IPS-20b (cell line): Measurements from ENCODE around the gene HSD17B2.

Experiments used
- H3K27ac ChIP-seq: one replicate; pipeline ENCODE4 v1.5.1; 2013; ENCODE audit warnings: low read length
- H3K27me3 ChIP-seq: 2 replicates; pipeline ENCODE4 v1.6.1; 2013; ENCODE audit warnings: mild to moderate bottlenecking, low read length, inconsistent platforms; ENCODE audit not compliant: insufficient read depth
- H3K36me3 ChIP-seq: 2 replicates; pipeline ENCODE4 v1.6.1; 2013; ENCODE audit warnings: low read depth, mild to moderate bottlenecking, inconsistent platforms, low read length, moderate library complexity; ENCODE audit not compliant: insufficient read depth
- H3K4me1 ChIP-seq: 2 replicates; pipeline ENCODE4 v1.6.1; 2013; ENCODE audit warnings: mild to moderate bottlenecking, control low read depth, inconsistent platforms, low read length, moderate library complexity; ENCODE audit not compliant: insufficient read depth
- H3K4me3 ChIP-seq: 2 replicates; pipeline ENCODE4 v1.5.1; 2013; ENCODE audit warnings: mild to moderate bottlenecking, low read length, inconsistent platforms
- H3K9ac ChIP-seq: 2 replicates; pipeline ENCODE4 v1.6.1; 2013; ENCODE audit warnings: low read depth, mild to moderate bottlenecking, inconsistent platforms, low read length, moderate library complexity
- H3K9me3 ChIP-seq: 2 replicates; pipeline ENCODE4 v1.6.1; 2013; ENCODE audit warnings: mild to moderate bottlenecking, low read depth, low read length, inconsistent platforms; ENCODE audit not compliant: insufficient read depth

Gene HSD17B2

GRCh38 chr16:82055117-82055516, 20.1 kb downstream of the HSD17B2 start:
- Histone ChIP-seq H3K27me3 (no peaks in the 10 kb centered on the region), H3K4me1 (no peaks in the 10 kb centered on the region), H3K9ac (no peak overlapping the region), H3K9me3 (no peaks in the 10 kb centered on the region), H3K4me3 (no peak overlapping the region), H3K27ac (no peak overlapping the region), H3K36me3 (no peaks in the 10 kb centered on the region)

GRCh38 chr16:82055728-82056549, 20.9 kb downstream of the HSD17B2 start:
- Histone ChIP-seq H3K4me1 (no peaks in the 10 kb centered on the region), H3K27me3 (no peaks in the 10 kb centered on the region), H3K36me3 (no peaks in the 10 kb centered on the region), H3K9ac (no peak overlapping the region), H3K4me3 (no peak overlapping the region), H3K27ac (no peak overlapping the region), H3K9me3 (no peaks in the 10 kb centered on the region)

- Histone ChIP-seq H3K36me3 (no peaks in the 10 kb centered on the region), H3K4me3 (no peak overlapping the region), H3K27me3 (no peaks in the 10 kb centered on the region), H3K9ac (no peak overlapping the region), H3K9me3 (no peaks in the 10 kb centered on the region), H3K27ac (no peak overlapping the region), H3K4me1 (no peaks in the 10 kb centered on the region)
These were observed 21.5 kb downstream of the HSD17B2 start for GRCh38 chr16:82056550-82056896.

GRCh38 chr16:82059161-82059982, 24.3 kb downstream of the HSD17B2 start:
- H3K27me3 ChIP-seq: no peaks in the 10 kb centered on the region
- no peak overlapping the region for H3K27ac ChIP-seq
- H3K4me1 ChIP-seq: no peaks in the 10 kb centered on the region
- no peaks in the 10 kb centered on the region for H3K36me3 ChIP-seq
- H3K4me3 ChIP-seq: no peak overlapping the region
- H3K9ac ChIP-seq: no peak overlapping the region
- H3K9me3 ChIP-seq: no peaks in the 10 kb centered on the region

- no peak overlapping the region for H3K9ac ChIP-seq
- H3K4me1 ChIP-seq: no peaks in the 10 kb centered on the region
- H3K27me3 ChIP-seq: no peaks in the 10 kb centered on the region
- H3K9me3 ChIP-seq: no peaks in the 10 kb centered on the region
- H3K4me3 ChIP-seq: no peak overlapping the region
- no peak overlapping the region for H3K27ac ChIP-seq
- H3K36me3 ChIP-seq: no peaks in the 10 kb centered on the region
These were observed 24.9 kb downstream of the HSD17B2 start for GRCh38 chr16:82059983-82060421.

GRCh38 chr16:82061861-82062525, 26.9 kb downstream of the HSD17B2 start:
- H3K9me3 ChIP-seq: no peaks in the 10 kb centered on the region
- no peak overlapping the region for H3K9ac ChIP-seq
- no peaks in the 10 kb centered on the region for H3K36me3 ChIP-seq
- H3K27ac ChIP-seq: no peak overlapping the region
- H3K27me3 ChIP-seq: no peaks in the 10 kb centered on the region; the same call in 1 of the 2 replicates
- no peaks in the 10 kb centered on the region for H3K4me1 ChIP-seq
- H3K4me3 ChIP-seq: no peak overlapping the region

GRCh38 chr16:82062645-82063058, 27.6 kb downstream of the HSD17B2 start:
- Histone ChIP-seq H3K36me3 (no peaks in the 10 kb centered on the region), H3K27me3 (no peaks in the 10 kb centered on the region; the same call in 1 of the 2 replicates), H3K4me3 (no peak overlapping the region), H3K9ac (no peak overlapping the region), H3K27ac (no peak overlapping the region), H3K9me3 (no peaks in the 10 kb centered on the region), H3K4me1 (no peaks in the 10 kb centered on the region)

- Histone ChIP-seq H3K27ac (no peak overlapping the region), H3K4me3 (no peak overlapping the region), H3K9ac (no peak overlapping the region), H3K4me1 (no peaks in the 10 kb centered on the region), H3K9me3 (no peaks in the 10 kb centered on the region), H3K27me3 (no peaks in the 10 kb centered on the region; the same call in 1 of the 2 replicates), H3K36me3 (no peaks in the 10 kb centered on the region)
These were observed 28.5 kb downstream of the HSD17B2 start for GRCh38 chr16:82063456-82064082.

GRCh38 chr16:82067042-82067803, 32.2 kb downstream of the HSD17B2 start:
- Histone ChIP-seq H3K36me3 (no peaks in the 10 kb centered on the region), H3K27me3 (no peaks in the 10 kb centered on the region; the same call in 1 of the 2 replicates), H3K9ac (no peak overlapping the region), H3K4me3 (no peak overlapping the region), H3K9me3 (no peaks in the 10 kb centered on the region), H3K4me1 (no peaks in the 10 kb centered on the region), H3K27ac (no peak overlapping the region)

GRCh38 chr16:82067804-82068325, 32.8 kb downstream of the HSD17B2 start:
- H3K4me1 ChIP-seq: no peaks in the 10 kb centered on the region
- no peaks in the 10 kb centered on the region for H3K36me3 ChIP-seq
- H3K4me3 ChIP-seq: no peak overlapping the region
- no peak overlapping the region for H3K27ac ChIP-seq
- H3K9ac ChIP-seq: no peak overlapping the region
- no peaks in the 10 kb centered on the region for H3K9me3 ChIP-seq
- H3K27me3 ChIP-seq: no peaks in the 10 kb centered on the region; the same call in 1 of the 2 replicates
